Heart right ventricle (tissue), 16 donors: Measurements from ENCODE around the gene AGRP. TPM values are rescaled to one million over a fixed set of nuclear protein-coding genes. Genes with fewer than 3 reads are reported as not detected.

ENCODE experiments used
- ATAC-seq, 8 donors: fragments of 200-7000 bp; cut with Tn5 transposase; one replicate each; pipeline ENCODE4 v1.9.1; 2020; ENCODE audit warnings: mild to moderate bottlenecking in 8 of 8, moderate library complexity in 8 of 8, moderate number of reproducible peaks in 1 of 8
- DNase-seq, 2 donors: peaks; one replicate each; pipeline ENCODE4 v3.0.0-alpha.2; 2020
- H3K27ac ChIP-seq, 10 donors: fragments of 200-600 bp; sonication (generic) in 2 of 10; one replicate each; pipeline versions ENCODE4 v1.5.0 to v1.8.0; 2020 to 2022; ENCODE audit warnings: mild to moderate bottlenecking in 3 of 10
- H3K27me3 ChIP-seq, 7 donors: fragments of 200-600 bp; one replicate each; pipeline ENCODE4 v1.8.0; 2021 to 2022; ENCODE audit warnings: mild to moderate bottlenecking in 2 of 7
- H3K36me3 ChIP-seq, 9 donors: fragments of 200-600 bp; sonication (generic) in 1 of 9; one replicate each; pipeline versions ENCODE4 v1.5.0 to v1.8.0; 2020 to 2022; ENCODE audit warnings: mild to moderate bottlenecking in 2 of 9
- H3K4me1 ChIP-seq, 9 donors: fragments of 200-600 bp; sonication (generic) in 1 of 9; one replicate each; pipeline versions ENCODE4 v1.5.0 to v1.8.0; 2020 to 2022; ENCODE audit warnings: mild to moderate bottlenecking in 4 of 9
- H3K4me3 ChIP-seq, 10 donors: fragments of 200-600 bp; sonication (generic) in 2 of 10; one replicate each; pipeline versions ENCODE4 v1.5.0 to v1.8.0; 2020 to 2022; ENCODE audit warnings: mild to moderate bottlenecking in 7 of 10, moderate library complexity in 2 of 10
- H3K9me3 ChIP-seq, 11 donors: fragments of 200-600 bp in 10 of 11; sonication (generic) in 2 of 11; one replicate each; pipeline versions ENCODE4 v1.5.0 to v1.8.0; 2013 to 2022; ENCODE audit warnings: mild to moderate bottlenecking in 2 of 11, control low read depth in 1 of 11, moderate library complexity in 1 of 11
- WGBS, 2 donors: extraction: QIAGEN DNeasy Blood & Tissue Kit; methylation state at CpG; one replicate each; pipeline ENCODE4 v1.1.7; 2013; ENCODE audit warnings: inconsistent platforms in 1 of 2; 5-methylcytosine and 5-hydroxymethylcytosine counted together
- intact Hi-C, 10 donors: fragments of 100-400 bp; cut with DNase I; formaldehyde crosslinking; loops; one replicate each; pipeline versions ENCODE4 v1.11.1 to v1.14.2; 2022
- polyA plus RNA-seq, 2 donors: library from polyadenylated mRNA; stranded (reverse); fragments of 200-250 nt; gene quantifications; one replicate each; pipeline ENCODE4 v1.2.3, GENCODE V29; 2013
- total RNA-seq, 10 donors: library from RNA; stranded (reverse); fragmentation: NEBNext Ultra II Directional in 3 of 10; extraction: Animal tissue kit (Norgen Biotek cat#: 25700) in 3 of 10; gene quantifications; one replicate each; pipeline versions ENCODE4 v1.2.1 to v1.2.4, GENCODE V29; 2021 to 2023
- TF ChIP-seq, protein P1 (sequence below), 9 donors: fragments of 200-600 bp; sonication (generic) in 2 of 9; IDR thresholded peaks; one replicate each; pipeline versions ENCODE4 v1.5.0 to v1.8.0; 2021 to 2022; ENCODE audit warnings: antibody characterized with exemption in 9 of 9, mild to moderate bottlenecking in 5 of 9, moderate library complexity in 1 of 9
- donor health status: Arrhythmogenic right ventricular cardiomyopathy.
- donor health status: ischemic (EF 13 %, LVEDD 7.1; RV severe dilation, severe dysfunction).
- donor health status: healthy with polysubstance abuse.
- donor health status: DM: no; HTN: yes; CAD: no.
- donor health status: DM: no; HTN: no; CAD: no.
- donor health status: ischemic (EF 25% LVEDD 6.9; RV normal size, moderate dysfunction).
- donor health status: ischemic (EF 25% LVEDD 5.7; RV mildly dilated, moderate dysfunction).
- donor health status: healthy.
- donor health status: DM: yes; HTN: yes; CAD: no.
- donor health status: Ischemic cardiomyopathy.
- donor health status: ischemic (EF 35%, LVEDD 5.7; RV mildly dilated, moderate dysfunction).
- donor health status: nonischemic (EF 11% LVEDD 7.7; RV severe dilation, severe dysfunction).
- donor health status: DM: yes; HTN: yes; CAD: no.
- donor health status: PGD.
- donor health status: ischemic (EF 29% LVEDD 5.4; RV normal size, mild dysfunction).
- donor health status: nonischemic (EF 23%, LVEDD 6.1; RV moderate dilation, normal function).

AGRP gene
- total and polyA plus RNA-seq, 12 donors: 0.10 TPM; not detected in 11

GRCh38 chr16:67438098-67438791 lies 45.1 kb downstream of the AGRP start:
- H3K36me3 ChIP-seq: peaks cover 0 to 67% (median 13%) of the 10 kb centered on the region in 9 donors

DNA sequence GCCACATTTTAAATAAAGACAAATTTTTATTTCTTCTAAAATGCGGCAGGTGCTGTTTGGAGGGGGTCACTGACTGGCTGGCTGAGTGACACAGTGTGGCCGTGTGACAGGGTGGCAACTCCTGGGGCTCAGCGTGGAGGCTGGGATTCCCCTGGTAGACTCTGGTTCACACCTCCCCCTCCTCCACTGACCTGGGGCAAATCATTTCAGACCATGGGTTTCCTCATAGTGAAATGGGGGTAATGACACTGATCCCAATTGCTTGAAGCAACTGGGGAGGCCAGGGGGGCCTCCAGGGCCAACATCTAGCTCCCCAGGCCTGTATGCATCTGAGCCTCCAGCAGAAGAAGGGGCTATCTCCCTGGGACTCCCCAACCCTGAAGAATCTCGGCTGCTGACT lies 45.8 kb downstream of the AGRP start:
- ATAC-seq (no peak), DNase-seq (no peak)
- Histone ChIP-seq H3K4me1 (peaks cover 8 to 24% (median 17%) of the 10 kb centered on the region in 9 donors), H3K9me3 (no peaks in the 10 kb centered on the region), H3K27ac (no peak overlapping the region), H3K27me3 (peaks cover 0 to 8% (median 0%) of the 10 kb centered on the region in 7 donors), H3K4me3 (no peak overlapping the region), H3K36me3 (peaks cover 0 to 60% (median 12%) of the 10 kb centered on the region in 9 donors)
- TF ChIP-seq, protein P1, sequence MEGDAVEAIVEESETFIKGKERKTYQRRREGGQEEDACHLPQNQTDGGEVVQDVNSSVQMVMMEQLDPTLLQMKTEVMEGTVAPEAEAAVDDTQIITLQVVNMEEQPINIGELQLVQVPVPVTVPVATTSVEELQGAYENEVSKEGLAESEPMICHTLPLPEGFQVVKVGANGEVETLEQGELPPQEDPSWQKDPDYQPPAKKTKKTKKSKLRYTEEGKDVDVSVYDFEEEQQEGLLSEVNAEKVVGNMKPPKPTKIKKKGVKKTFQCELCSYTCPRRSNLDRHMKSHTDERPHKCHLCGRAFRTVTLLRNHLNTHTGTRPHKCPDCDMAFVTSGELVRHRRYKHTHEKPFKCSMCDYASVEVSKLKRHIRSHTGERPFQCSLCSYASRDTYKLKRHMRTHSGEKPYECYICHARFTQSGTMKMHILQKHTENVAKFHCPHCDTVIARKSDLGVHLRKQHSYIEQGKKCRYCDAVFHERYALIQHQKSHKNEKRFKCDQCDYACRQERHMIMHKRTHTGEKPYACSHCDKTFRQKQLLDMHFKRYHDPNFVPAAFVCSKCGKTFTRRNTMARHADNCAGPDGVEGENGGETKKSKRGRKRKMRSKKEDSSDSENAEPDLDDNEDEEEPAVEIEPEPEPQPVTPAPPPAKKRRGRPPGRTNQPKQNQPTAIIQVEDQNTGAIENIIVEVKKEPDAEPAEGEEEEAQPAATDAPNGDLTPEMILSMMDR (IDR thresholded peaks at IDR 0.05): no peak
- intact Hi-C loops: no loop called here
- WGBS, 2 donors: 85 to 93% methylated on average over 4 of the region's 4 CpGs

More at GRCh38 chr16:67438098-67438791, 45.1 kb downstream of the AGRP start:
- Histone ChIP-seq H3K4me1 (peaks cover 15 to 30% (median 23%) of the 10 kb centered on the region in 9 donors), H3K4me3 (no peak overlapping the region), H3K9me3 (no peaks in the 10 kb centered on the region), H3K27ac (no peak overlapping the region), H3K27me3 (peaks cover 0 to 2% (median 0%) of the 10 kb centered on the region in 7 donors)
- ATAC-seq (no peak), DNase-seq (no peak)
- intact Hi-C loops: no loop called here
- TF ChIP-seq, protein P1 (IDR thresholded peaks at IDR 0.05): no peak
- WGBS, 2 donors: 95% methylated on average over 20 of the region's 20 CpGs

DNA sequence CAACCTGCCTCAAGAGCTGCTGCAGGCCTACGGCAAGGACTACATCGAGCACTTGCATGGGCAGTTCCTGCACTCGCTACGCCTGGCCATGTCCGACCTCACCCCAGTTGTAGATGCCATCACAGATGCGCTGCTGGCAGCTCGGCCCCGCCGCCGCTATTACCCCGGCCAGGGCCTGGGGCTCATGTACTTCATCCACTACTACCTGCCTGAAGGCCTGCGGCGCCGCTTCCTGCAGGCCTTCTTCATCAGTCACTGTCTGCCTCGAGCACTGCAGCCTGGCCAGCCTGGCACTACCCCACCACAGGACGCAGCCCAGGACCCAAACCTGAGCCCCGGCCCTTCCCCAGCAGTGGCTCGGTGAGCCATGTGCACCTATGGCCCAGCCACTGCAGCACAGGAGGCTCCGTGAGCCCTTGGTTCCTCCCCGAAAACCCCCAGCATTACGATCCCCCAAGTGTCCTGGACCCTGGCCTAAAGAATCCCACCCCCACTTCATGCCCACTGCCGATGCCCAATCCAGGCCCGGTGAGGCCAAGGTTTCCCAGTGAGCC lies 46.6 kb downstream of the AGRP start:
- Histone ChIP-seq H3K4me3 (no peak overlapping the region), H3K4me1 (peaks cover 3 to 22% (median 15%) of the 10 kb centered on the region in 9 donors), H3K9me3 (no peaks in the 10 kb centered on the region), H3K27me3 (peaks cover 0 to 15% (median 0%) of the 10 kb centered on the region in 7 donors), H3K27ac (no peak overlapping the region), H3K36me3 (peaks cover 0 to 53% (median 12%) of the 10 kb centered on the region in 9 donors)
- TF ChIP-seq, protein P1 (IDR thresholded peaks at IDR 0.05): no peak
- DNase-seq: no peak
- intact Hi-C loops: no loop called here
- WGBS, 2 donors: 96% methylated on average over 23 of the region's 23 CpGs
- no peak for ATAC-seq

- H3K27me3 ChIP-seq: peaks cover 0 to 23% (median 0%) of the 10 kb centered on the region in 7 donors
- peaks cover 0 to 19% (median 13%) of the 10 kb centered on the region in 9 donors for H3K4me1 ChIP-seq
- 94 to 97% methylated on average over 16 of the region's 16 CpGs for WGBS, 2 donors
- no peak overlapping the region for H3K27ac ChIP-seq
- no peak overlapping the region for H3K4me3 ChIP-seq
- TF ChIP-seq, protein P1 (IDR thresholded peaks at IDR 0.05): no peak
- no peak for DNase-seq
- peaks cover 0 to 46% (median 12%) of the 10 kb centered on the region in 9 donors for H3K36me3 ChIP-seq
- ATAC-seq: no peak
- intact Hi-C loops: no loop called here
- no peaks in the 10 kb centered on the region for H3K9me3 ChIP-seq
Measured at GRCh38 chr16:67435758-67436164, 47.6 kb downstream of the AGRP start.
